Lung (tissue), 12 donors: Measurements from ENCODE around the gene ZNF578. TPM values are rescaled to one million over a fixed set of nuclear protein-coding genes. Genes with fewer than 3 reads are reported as not detected.
"Not testable (repeated sequence)": the region's sequence is repeated elsewhere in the genome, so short reads cannot be mapped to it uniquely, and the experiment has no call there.

Source experiments
- ATAC-seq: fragments of 200-7000 bp; cut with Tn5 transposase; one replicate; pipeline ENCODE4 v1.9.1; 2020; ENCODE audit warnings: moderate number of reproducible peaks; ENCODE audit not compliant: insufficient read depth, low FRiP score
- DNase-seq, 3 donors: peaks; one replicate each; pipeline ENCODE4 v3.0.0-alpha.2; 2013 to 2017
- H3K27ac ChIP-seq, 2 donors: one replicate each; pipeline ENCODE4 v1.5.1; 2013; ENCODE audit warnings: mild to moderate bottlenecking in 2 of 2, moderate library complexity in 2 of 2, control low read depth in 1 of 2, inconsistent platforms in 1 of 2, low read depth in 1 of 2, low read length in 1 of 2
- H3K27me3 ChIP-seq, 3 donors: one replicate each; pipeline ENCODE4 v1.5.1; 2013; ENCODE audit warnings: low read length in 2 of 3; ENCODE audit not compliant: control insufficient read depth in 3 of 3, insufficient read depth in 3 of 3
- H3K36me3 ChIP-seq, 4 donors: one replicate each; pipeline ENCODE4 v1.5.1; 2013; ENCODE audit warnings: low read length in 4 of 4, mild to moderate bottlenecking in 1 of 4, moderate library complexity in 1 of 4; ENCODE audit not compliant: control insufficient read depth in 4 of 4, insufficient read depth in 4 of 4
- H3K4me1 ChIP-seq, 5 donors: one replicate each; pipeline ENCODE4 v1.5.1; 2013; ENCODE audit warnings: low read length in 5 of 5, mild to moderate bottlenecking in 2 of 5, moderate library complexity in 1 of 5; ENCODE audit not compliant: control insufficient read depth in 5 of 5, insufficient read depth in 5 of 5
- H3K4me3 ChIP-seq: one replicate; pipeline ENCODE4 v1.5.1; 2013; ENCODE audit warnings: mild to moderate bottlenecking, control low read depth, moderate library complexity
- H3K9ac ChIP-seq, 2 donors: one replicate each; pipeline ENCODE4 v1.5.1; 2013; ENCODE audit warnings: low read length in 2 of 2, control low read depth in 1 of 2; ENCODE audit not compliant: insufficient read depth in 1 of 2
- H3K9me3 ChIP-seq, 4 donors: one replicate each; pipeline ENCODE4 v1.5.1; 2013; ENCODE audit warnings: low read length in 3 of 4, mild to moderate bottlenecking in 1 of 4, moderate library complexity in 1 of 4; ENCODE audit not compliant: control insufficient read depth in 4 of 4, insufficient read depth in 3 of 4
- CTCF ChIP-seq: IDR thresholded peaks from 2 replicates; pipeline ENCODE4 v1.5.1; 2012; ENCODE audit warnings: mild to moderate bottlenecking; ENCODE audit errors: control extremely low read depth, extremely low read depth
- WGBS, 2 donors: extraction: QIAGEN DNeasy Blood & Tissue Kit; methylation state at CpG; one replicate each; pipeline ENCODE4 v1.1.7; 2013; 5-methylcytosine and 5-hydroxymethylcytosine counted together
- polyA plus RNA-seq, 2 donors: library from polyadenylated mRNA; stranded (reverse); fragments of 200-250 nt; gene quantifications; one replicate each; pipeline ENCODE4 v1.2.1, GENCODE V29; 2013
- total RNA-seq, 2 donors: library from RNA; depleted of rRNA in 1 of 2; stranded (reverse); fragments of >200 nt in 1 of 2; gene quantifications; one replicate each; pipeline ENCODE4 v1.2.1, GENCODE V29; 2014 to 2021
- donor health status: control.
- donor health status: control.
- donor health status: Bipolar disorder and iron deficiency.
- donor health status: healthy.
- donor health status: DM: yes; HTN: yes; CAD: no.

Gene ZNF578
- total and polyA plus RNA-seq, 4 donors = 0.48 to 5.2 (median 1.6) TPM

- Histone ChIP-seq H3K4me1 (peaks cover 0 to 1% (median 0%) of the 10 kb centered on the region in 5 donors), H3K27ac (no peak overlapping the region), H3K9me3 (peaks cover 0 to 28% (median 0%) of the 10 kb centered on the region in 4 donors), H3K36me3 (peaks cover 6 to 19% (median 11%) of the 10 kb centered on the region in 4 donors), H3K4me3 (no peak overlapping the region), H3K27me3 (no peaks in the 10 kb centered on the region), H3K9ac (no peak overlapping the region)
- TF ChIP-seq CTCF = no peak
- no peak for DNase-seq
- 86 to 94% methylated on average over 5 of the region's 5 CpGs for WGBS, 2 donors
- no peak for ATAC-seq
Measured at GRCh38 chr19:52541608-52542007, 88.3 kb downstream of the ZNF578 start.

- peaks cover 6 to 22% (median 14%) of the 10 kb centered on the region in 4 donors for H3K36me3 ChIP-seq
Measured at GRCh38 chr19:52542541-52542940, 89.2 kb downstream of the ZNF578 start.

GRCh38 chr19:52542984-52543664 is 89.8 kb downstream of the ZNF578 start:
- peaks cover 6 to 23% (median 14%) of the 10 kb centered on the region in 4 donors for H3K36me3 ChIP-seq
- no peaks in the 10 kb centered on the region for H3K4me1 ChIP-seq
- ATAC-seq (no peak), DNase-seq (no peak)
- no peaks in the 10 kb centered on the region for H3K27me3 ChIP-seq
- WGBS, 2 donors = 67 to 72% methylated on average over 8 of the region's 8 CpGs
- H3K9me3 ChIP-seq = peaks cover 0 to 33% (median 0%) of the 10 kb centered on the region in 4 donors
- no peak overlapping the region for H3K4me3 ChIP-seq
- no peak overlapping the region for H3K27ac ChIP-seq
- no peak overlapping the region for H3K9ac ChIP-seq
- TF ChIP-seq CTCF = no peak

More at GRCh38 chr19:52542541-52542940, 89.2 kb downstream of the ZNF578 start:
- H3K27ac ChIP-seq, H3K4me3 ChIP-seq, H3K27me3 ChIP-seq, H3K9ac ChIP-seq, DNase-seq, ATAC-seq, H3K4me1 ChIP-seq: not testable (repeated sequence)
- peaks cover 0 to 29% (median 0%) of the 10 kb centered on the region in 4 donors for H3K9me3 ChIP-seq
- 78 to 81% methylated on average over 6 of the region's 6 CpGs for whole genome bisulfite sequencing, 2 donors

GRCh38 chr19:52554216-52554971 is 101.0 kb downstream of the ZNF578 start:
- peaks cover 28 to 65% (median 48%) of the 10 kb centered on the region in 4 donors for H3K36me3 ChIP-seq
- 99% methylated on average over 15 of the region's 15 CpGs for WGBS, 2 donors

More at GRCh38 chr19:52554216-52554971, 101.0 kb downstream of the ZNF578 start:
- TF ChIP-seq CTCF = no peak
- ATAC-seq (no peak), DNase-seq (no peak)
- Histone ChIP-seq H3K4me3 (no peak overlapping the region), H3K27me3 (no peaks in the 10 kb centered on the region), H3K27ac (no peak overlapping the region), H3K9me3 (peaks cover 17 to 43% (median 32%) of the 10 kb centered on the region in 4 donors), H3K4me1 (no peaks in the 10 kb centered on the region), H3K9ac (no peak overlapping the region)
